NT2/D1 (cell line): ENCODE results near the gene KCNJ6.

ENCODE experiments used
- YY1 ChIP-seq: IDR thresholded peaks from 2 replicates; pipeline ENCODE4 v1.6.1; 2011; ENCODE audit not compliant: insufficient read length, insufficient read depth
- ZNF274 ChIP-seq: IDR thresholded peaks from 2 replicates; pipeline ENCODE4 v1.6.1; 2011; ENCODE audit warnings: mild to moderate bottlenecking, low read depth, low read length

DNA sequence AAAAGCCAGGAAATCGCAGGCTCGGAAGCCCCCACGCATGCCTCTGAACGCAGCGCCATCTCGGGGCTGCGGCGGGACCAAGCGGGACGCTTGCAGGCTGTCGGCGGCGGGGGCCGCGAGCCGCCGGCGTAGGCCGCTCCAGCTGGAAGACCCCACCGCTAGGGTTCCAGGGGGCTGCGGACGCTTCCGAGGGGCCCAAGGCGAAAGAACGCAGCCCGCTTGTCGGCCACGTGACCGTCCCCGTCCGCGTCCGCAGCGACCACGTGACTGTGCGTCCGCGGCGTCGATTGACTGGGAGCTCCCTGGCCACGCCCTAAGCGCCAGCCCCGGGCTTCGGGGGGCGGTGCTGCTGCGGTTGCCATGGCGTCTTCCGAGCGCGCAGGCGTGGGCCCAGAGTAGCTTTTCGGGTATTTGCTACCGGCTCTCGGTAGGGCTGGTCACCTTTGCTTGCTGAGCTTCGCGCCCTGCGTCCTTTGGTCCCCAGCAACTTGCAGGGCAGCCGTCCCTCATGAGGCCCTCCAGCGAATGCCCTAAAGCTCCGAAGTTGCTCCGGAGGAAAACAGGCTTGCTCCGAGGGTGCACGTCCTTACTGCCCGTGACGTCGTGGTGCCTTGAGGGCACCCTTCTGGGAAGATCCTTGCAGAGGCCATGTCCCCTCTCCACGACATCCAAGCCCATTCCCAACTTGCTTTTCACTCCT lies 352.5 kb downstream of the KCNJ6 start:
- TF ChIP-seq YY1 (no peak), ZNF274 (no peak)
